Measurements from ENCODE around the gene GPT2.

DNA sequence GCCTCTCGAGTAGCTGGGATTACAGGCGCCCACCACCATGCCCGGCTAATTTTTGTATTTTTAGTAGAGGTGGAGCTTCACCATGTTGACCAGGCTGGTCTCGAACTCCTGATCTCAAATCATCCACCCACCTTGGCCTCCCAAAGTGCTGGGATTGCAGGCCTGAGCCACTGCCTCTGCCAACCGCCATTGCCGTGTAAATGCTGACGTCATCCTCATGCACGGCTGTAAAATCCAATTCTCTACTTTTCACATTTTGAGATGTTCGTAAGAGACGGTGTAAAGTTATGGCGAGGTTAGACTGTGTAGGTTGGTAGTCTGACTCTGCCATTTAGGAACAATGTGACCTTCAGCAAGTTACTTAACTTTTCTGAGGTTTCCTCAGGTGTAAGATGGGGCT, 91.0 kb downstream of the GPT2 start:
- TF ChIP-seq, protein P1, sequence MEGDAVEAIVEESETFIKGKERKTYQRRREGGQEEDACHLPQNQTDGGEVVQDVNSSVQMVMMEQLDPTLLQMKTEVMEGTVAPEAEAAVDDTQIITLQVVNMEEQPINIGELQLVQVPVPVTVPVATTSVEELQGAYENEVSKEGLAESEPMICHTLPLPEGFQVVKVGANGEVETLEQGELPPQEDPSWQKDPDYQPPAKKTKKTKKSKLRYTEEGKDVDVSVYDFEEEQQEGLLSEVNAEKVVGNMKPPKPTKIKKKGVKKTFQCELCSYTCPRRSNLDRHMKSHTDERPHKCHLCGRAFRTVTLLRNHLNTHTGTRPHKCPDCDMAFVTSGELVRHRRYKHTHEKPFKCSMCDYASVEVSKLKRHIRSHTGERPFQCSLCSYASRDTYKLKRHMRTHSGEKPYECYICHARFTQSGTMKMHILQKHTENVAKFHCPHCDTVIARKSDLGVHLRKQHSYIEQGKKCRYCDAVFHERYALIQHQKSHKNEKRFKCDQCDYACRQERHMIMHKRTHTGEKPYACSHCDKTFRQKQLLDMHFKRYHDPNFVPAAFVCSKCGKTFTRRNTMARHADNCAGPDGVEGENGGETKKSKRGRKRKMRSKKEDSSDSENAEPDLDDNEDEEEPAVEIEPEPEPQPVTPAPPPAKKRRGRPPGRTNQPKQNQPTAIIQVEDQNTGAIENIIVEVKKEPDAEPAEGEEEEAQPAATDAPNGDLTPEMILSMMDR (IDR thresholded peaks at IDR 0.05), result no peak
- TF ChIP-seq POLR2A (IDR thresholded peaks at IDR 0.05) (no peak), POLR2AphosphoS5 (IDR thresholded peaks at IDR 0.05) (no peak)
